NK-92 (cell line): ENCODE results near the gene CFAP47.
"Not testable (repeated sequence)": the region's sequence is repeated elsewhere in the genome, so short reads cannot be mapped to it uniquely, and the experiment has no call there.

ENCODE experiments used
- DNase-seq: peaks from one replicate; lab custom pipeline; 2025; ENCODE audit not compliant: unreplicated experiment; lab: John Stamatoyannopoulos, UW

Gene CFAP47

GRCh38 chrX:36218801-36219200, 299.3 kb downstream of the CFAP47 start:
- DNase-seq = no peak

- not testable (repeated sequence) for DNase-seq
Observed at GRCh38 chrX:36234840-36235528, 315.4 kb downstream of the CFAP47 start.

DNA sequence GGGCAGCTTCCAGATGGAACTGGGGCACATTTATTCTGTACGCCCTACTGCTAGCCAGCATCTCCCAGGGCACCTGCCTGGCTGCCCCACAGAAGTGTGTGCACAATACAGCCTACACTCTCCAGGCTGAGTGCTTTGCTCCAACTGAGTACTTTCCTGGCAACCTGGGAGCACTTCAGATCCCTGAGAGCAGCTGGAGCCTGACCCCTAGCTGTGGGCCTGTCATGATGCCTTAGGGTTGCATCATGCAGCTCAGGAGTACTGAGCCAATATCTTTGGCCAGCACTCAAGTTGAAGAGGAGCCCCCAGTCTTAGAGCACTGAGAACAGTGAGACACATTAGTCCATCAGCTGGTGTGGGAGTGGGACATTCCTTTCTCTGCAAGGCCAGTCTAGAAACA, 321.9 kb downstream of the CFAP47 start:
- no peak for DNase-seq

DNA sequence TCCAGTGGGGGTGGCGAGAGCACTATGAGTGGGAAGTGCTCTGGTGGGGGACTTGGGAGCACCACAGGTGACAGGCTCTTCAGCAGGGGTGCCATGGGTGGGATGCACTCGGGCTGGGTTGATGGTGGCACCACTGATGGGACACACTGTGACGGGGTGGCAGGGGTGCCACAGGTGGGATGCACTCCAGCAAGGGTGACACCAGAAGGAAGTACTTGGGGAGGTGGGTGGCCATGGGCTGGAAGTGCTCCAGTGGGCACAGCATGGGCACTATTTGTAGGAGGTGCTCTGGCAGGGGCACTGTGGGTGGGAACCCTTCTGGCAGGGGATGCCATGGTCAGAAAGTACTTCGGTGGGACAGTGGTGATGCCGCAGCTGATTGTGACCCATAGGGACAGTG, 346.6 kb downstream of the CFAP47 start:
- DNase-seq = no peak

DNA sequence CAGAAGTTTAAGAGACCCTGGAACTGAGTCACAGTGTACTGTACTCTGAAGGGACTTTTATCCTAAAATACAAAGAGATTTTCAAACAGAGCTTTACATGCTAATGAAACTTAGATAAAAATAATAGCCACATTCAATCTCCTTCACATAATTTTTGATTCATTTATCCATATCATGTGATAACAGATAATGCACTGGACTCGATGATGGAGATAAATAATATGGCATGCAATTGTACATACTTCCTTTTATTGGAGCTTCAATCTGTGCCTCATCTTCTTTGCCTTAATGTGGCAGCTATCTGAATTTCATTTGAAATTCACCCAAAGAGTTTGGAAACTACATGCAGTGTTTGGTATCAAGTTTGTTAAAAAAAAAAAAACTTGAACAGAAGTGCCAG, 390.6 kb downstream of the CFAP47 start:
- no peak for DNase-seq

- DNase-seq = no peak
Observed at GRCh38 chrX:36314303-36314702, 394.8 kb downstream of the CFAP47 start.

DNA sequence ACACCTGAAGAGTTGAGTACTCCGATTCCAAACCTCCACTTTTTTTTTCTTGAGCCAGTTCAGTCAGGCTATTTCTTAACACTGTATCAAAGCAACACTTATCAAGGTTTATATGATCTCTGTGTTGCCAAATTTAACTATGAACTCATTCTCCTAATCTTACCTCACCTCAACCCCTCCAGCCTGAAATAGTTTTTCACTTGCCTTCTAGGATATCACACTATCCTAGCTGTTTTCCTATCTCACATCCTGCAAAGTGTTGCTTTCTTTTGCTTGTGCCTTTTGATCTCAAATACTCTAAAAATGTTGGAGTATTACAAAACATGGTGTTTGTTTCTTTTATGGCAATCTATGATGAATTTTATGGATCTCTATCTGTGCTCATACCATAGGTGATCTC, 415.0 kb downstream of the CFAP47 start:
- DNase-seq = no peak

DNA sequence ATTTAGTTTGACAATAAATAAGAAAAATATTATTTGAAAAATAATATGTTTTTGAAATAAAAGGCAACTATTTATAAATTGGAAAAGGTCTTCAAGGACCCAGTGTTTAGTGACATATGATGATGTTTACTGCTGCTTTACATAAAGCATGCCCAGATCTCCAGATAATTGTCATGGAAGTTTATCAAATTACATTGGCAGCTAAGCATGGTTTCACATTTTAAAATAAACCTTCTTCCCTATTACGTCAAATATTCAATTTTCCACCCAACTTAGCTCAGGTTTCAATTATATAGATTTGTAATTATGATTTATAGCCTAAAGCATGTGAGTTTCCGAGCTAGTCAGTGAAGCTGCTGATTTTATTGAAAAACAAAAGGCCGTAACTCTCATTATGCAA, 417.2 kb downstream of the CFAP47 start:
- no peak for DNase-seq

- DNase-seq = no peak
Observed at GRCh38 chrX:36344301-36344700, 424.8 kb downstream of the CFAP47 start.

DNA sequence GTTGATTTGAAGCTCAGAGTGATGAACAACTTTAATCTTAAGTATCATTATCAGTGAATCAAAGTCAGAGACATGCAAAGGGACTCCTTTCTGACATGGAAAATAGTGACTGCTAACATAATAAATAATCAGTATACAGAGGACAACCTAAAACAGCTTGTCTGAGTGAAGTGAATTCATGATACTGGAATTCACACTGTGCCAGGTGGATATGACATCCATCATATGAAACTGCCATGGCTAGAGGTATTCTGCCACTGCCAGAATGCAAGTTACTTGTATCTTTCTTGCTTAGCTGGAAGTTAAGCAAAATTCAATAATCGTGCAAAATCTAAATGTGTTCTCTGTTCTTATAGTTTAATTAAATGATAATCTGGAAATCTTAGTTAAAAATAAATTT, 429.0 kb downstream of the CFAP47 start:
- DNase-seq = no peak

DNA sequence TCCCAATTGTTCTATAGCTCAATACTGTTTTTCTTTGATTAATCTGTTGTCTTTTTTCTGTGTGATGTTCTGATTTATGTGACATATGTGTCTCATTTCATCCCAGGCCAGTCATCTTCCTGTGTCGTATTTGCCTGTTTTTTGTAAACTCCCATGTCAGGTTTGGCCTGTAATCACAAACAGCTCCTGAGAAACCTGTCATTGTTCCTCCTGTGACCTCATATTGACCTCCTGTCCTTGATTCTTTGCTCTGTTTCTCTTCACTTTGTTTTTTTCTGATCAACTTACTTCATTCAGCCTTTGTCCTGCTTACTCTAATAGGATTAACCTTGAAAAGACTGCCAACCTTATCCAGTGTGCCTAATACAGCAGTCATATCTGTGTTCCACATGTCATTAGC, 438.3 kb downstream of the CFAP47 start:
- no peak for DNase-seq

GRCh38 chrX:36364262-36364661, 444.7 kb downstream of the CFAP47 start:
- no peak for DNase-seq

DNA sequence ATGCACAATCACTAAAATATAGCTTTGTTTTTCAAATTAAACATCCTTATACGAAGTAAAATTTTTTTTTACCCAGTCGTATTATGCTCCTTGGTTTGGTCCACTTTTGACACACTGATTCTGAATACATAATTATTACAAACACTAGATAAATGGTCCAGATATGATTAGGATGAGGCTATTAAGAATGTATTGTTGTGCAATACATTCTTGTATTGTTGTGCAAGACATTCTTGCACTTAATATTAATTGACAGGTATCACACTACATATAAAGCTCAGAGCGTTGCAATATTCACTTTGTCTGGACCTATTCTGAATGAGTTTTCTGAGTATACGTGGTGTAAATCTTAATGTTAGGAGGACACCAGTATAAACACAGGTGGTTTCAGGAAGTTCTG, 464.0 kb downstream of the CFAP47 start:
- no peak for DNase-seq

GRCh38 chrX:36388901-36389300, 469.4 kb downstream of the CFAP47 start:
- DNase-seq = no peak

GRCh38 chrX:36401774-36402173, 482.2 kb downstream of the CFAP47 start:
- no peak for DNase-seq

DNA sequence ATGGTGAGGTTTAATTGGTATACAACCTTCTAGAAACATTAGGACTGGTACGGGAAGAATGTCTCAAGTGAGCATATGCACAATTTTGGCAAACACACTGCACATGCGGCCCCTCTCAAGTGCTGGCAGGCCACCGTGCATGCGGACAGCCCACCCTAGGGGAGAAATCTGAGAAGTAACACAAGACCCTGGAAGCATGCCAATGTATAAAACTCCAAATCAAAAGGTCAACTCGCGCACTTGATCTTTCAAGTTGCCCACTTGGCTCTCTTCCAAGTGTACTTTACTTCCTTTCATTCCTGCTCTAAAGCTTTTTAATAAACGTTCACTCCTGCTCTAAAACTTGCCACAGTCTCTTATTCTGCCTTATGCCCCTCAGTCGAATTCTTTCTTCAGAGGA, 488.3 kb downstream of the CFAP47 start:
- no peak for DNase-seq

- DNase-seq = no peak
Observed at GRCh38 chrX:36414056-36414455, 494.5 kb downstream of the CFAP47 start.

- DNase-seq = no peak
Observed at GRCh38 chrX:36422368-36422767, 502.8 kb downstream of the CFAP47 start.

DNA sequence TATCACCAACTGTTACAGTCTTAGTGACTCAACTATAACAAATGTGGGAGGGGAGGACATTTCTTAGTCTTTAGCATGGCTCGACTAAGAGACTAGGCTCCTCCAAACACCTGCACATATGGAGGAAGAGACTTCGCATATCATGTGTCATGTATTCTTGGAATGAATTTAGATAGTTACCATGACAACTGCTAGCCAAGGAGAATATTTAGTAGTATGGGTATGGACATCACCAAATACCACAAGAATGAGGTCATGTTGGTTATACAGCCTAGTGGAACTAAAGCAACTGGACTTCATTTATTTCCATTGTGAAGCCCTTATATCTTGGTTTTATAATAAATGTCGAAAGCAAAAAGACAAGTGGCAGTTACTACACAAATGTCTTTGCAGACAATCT, 512.3 kb downstream of the CFAP47 start:
- no peak for DNase-seq

DNA sequence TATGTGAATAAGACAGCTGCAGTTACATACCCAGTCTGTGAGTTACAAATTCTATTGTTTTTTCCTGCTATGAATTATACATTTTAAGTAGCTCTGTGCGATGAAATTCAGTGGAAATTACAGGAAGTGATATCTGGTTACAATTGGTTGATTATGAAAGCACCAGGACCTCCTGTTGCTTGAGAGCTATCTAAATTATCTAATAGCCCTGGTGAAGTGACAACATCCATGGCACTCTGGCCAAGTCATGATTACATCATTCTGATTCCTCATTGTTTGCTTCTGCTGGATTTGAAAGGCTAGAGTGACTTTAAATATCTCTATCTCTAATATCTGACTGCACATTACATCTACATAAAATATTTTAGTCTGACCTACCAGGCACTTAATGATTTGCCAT, 515.0 kb downstream of the CFAP47 start:
- no peak for DNase-seq
